Brain microvascular endothelial cell (primary cell): Measurements from ENCODE around the gene PSMB8.

Experiments used
- DNase-seq: peaks from one replicate; pipeline ENCODE4 v3.0.0-alpha.2; 2020
- H3K27ac ChIP-seq: fragments of 250-450 bp; sonication (Bioruptor Pico); 2 replicates; pipeline ENCODE4 v1.5.1; 2020; ENCODE audit warnings: mild to moderate bottlenecking, moderate library complexity
- H3K27me3 ChIP-seq: fragments of 250-450 bp; sonication (Bioruptor Pico); replicated peaks from 2 replicates; pipeline ENCODE4 v1.5.1; 2020; ENCODE audit warnings: mild to moderate bottlenecking
- H3K36me3 ChIP-seq: fragments of 250-450 bp; sonication (Bioruptor Pico); replicated peaks from 2 replicates; pipeline ENCODE4 v1.5.1; 2020; ENCODE audit warnings: mild to moderate bottlenecking
- H3K4me3 ChIP-seq: 2 replicates; pipeline ENCODE4 v1.5.1; 2011; ENCODE audit warnings: low read depth, mild to moderate bottlenecking, control low read depth, low read length, moderate library complexity
- in situ Hi-C: cut with HindIII; loops from 2 replicates; pipeline ENCODE4 v1.10.0; 2017; ENCODE audit warnings: low sequenced_read_pairs, low pct_ligation_motif_present
- TF ChIP-seq, protein P1 (sequence below): IDR thresholded peaks from 2 replicates; pipeline ENCODE4 v1.5.1; 2011; ENCODE audit warnings: low read depth, mild to moderate bottlenecking, moderate library complexity, low read length, control low read depth, inconsistent platforms; ENCODE audit errors: missing control alignments

The PSMB8 gene

DNA sequence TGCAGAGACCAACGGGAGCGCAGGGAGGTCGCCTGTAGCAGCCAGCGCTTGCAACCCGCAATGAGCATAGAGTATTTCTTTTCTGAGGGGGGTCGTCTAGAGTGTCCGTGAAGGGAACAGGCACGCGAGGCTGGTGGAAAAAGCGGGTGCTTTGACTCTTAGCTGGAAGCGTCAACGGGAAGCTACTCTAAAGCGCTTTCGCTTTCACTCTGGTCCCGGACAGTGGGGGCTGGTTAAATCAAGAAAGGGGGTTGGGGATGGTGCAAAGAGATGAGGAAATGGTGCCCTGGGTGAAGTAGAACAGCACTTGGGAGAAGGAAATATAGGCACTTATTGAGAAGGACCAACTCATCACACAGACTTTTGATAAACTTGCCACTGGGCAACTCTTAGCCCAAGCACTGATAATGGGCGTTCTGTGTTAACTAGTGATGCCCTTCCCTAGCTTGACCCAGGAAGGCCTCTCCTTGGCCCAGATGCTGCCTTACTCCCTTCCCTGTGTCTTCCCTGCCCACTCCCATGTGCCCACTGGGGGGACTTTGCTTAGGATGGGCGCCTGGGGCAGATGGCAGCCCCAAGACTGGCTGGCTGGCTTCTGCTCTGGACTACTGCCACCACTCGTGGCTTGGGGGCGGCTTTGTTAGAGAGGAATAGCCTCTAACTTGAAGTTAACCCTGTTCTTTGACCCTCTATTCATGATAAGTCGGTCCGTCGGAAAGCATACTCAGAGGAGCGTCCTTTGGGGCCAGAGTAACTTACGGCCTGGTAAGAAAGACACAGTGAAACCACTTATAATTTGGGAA lies 10.7 kb upstream of the PSMB8 start:
- in situ Hi-C loops = no loop called here
- Histone ChIP-seq H3K27ac (peak overlapping the region; percentile 88), H3K4me3 (peak overlapping the region; percentile 85), H3K27me3 (no peaks in the 10 kb centered on the region), H3K36me3 (peaks cover 15% of the 10 kb centered on the region)
- TF ChIP-seq, protein P1, sequence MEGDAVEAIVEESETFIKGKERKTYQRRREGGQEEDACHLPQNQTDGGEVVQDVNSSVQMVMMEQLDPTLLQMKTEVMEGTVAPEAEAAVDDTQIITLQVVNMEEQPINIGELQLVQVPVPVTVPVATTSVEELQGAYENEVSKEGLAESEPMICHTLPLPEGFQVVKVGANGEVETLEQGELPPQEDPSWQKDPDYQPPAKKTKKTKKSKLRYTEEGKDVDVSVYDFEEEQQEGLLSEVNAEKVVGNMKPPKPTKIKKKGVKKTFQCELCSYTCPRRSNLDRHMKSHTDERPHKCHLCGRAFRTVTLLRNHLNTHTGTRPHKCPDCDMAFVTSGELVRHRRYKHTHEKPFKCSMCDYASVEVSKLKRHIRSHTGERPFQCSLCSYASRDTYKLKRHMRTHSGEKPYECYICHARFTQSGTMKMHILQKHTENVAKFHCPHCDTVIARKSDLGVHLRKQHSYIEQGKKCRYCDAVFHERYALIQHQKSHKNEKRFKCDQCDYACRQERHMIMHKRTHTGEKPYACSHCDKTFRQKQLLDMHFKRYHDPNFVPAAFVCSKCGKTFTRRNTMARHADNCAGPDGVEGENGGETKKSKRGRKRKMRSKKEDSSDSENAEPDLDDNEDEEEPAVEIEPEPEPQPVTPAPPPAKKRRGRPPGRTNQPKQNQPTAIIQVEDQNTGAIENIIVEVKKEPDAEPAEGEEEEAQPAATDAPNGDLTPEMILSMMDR = no peak
- DNase-seq = no peak

GRCh38 chr6:32853541-32854375 lies 9.9 kb upstream of the PSMB8 start, which contains the start of the genes PSMB9 and TAP1:
TSS of gene PSMB9 (plus strand) at chr6:32854192. CDS start at chr6:32854230, 38 bp downstream.
TSS of gene TAP1 (minus strand) at chr6:32853704. CDS start at chr6:32853636, 68 bp downstream.
- peak; percentile 88 for DNase-seq

GRCh38 chr6:32852844-32853540 lies 9.1 kb upstream of the PSMB8 start:
- peaks cover 21% of the 10 kb centered on the region for H3K36me3 ChIP-seq
- peak overlapping the region; percentile 88 for H3K27ac ChIP-seq
- in situ Hi-C loops = no loop called here
- DNase-seq = peak; percentile 22
- H3K4me3 ChIP-seq = peak overlapping the region; percentile 85
- no peaks in the 10 kb centered on the region for H3K27me3 ChIP-seq
- TF ChIP-seq, protein P1 = no peak

More at GRCh38 chr6:32853541-32854375, 9.9 kb upstream of the PSMB8 start, which contains the start of the genes PSMB9 and TAP1:
- H3K27me3 ChIP-seq = no peaks in the 10 kb centered on the region
- H3K36me3 ChIP-seq = peaks cover 16% of the 10 kb centered on the region
- peak within 1 kb of the TSS; percentile 85 for H3K4me3 ChIP-seq
- peak within 1 kb of the TSS; percentile 88 for H3K27ac ChIP-seq
- TF ChIP-seq, protein P1 = peak; percentile 62
- in situ Hi-C loops = no loop called here

- DNase-seq = no peak
- H3K4me3 ChIP-seq = peak overlapping the region; percentile 85
- in situ Hi-C loops = no loop called here
- peaks cover 28% of the 10 kb centered on the region for H3K36me3 ChIP-seq
- H3K27me3 ChIP-seq = no peaks in the 10 kb centered on the region
- TF ChIP-seq, protein P1 = no peak
- no peak overlapping the region for H3K27ac ChIP-seq
These were observed 8.4 kb upstream of the PSMB8 start for GRCh38 chr6:32852018-32852843.

DNA sequence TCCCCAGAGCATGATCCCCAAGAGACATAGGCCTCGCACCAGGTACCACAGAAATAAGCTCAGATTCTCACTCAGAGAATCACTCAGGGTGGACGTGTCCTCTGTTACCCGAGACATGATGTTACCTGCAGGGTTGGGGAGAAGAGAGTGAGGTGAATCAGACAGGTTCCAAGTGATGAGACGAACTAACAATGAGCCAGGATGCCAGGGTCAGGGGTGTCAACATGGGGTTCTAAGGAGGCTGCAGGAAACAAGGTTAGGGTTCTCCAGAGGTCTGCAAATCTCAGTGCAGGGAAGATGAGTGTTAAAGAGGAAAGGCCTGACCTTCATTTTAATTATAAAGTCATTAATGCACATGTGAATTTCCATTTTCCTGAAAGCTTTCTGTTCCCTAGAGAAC lies 7.2 kb upstream of the PSMB8 start:
- Histone ChIP-seq H3K36me3 (peaks cover 33% of the 10 kb centered on the region), H3K27me3 (no peaks in the 10 kb centered on the region), H3K4me3 (no peak overlapping the region), H3K27ac (no peak overlapping the region)
- no peak for DNase-seq
- TF ChIP-seq, protein P1 = no peak
- in situ Hi-C loops = no loop called here
